Fibroblast of skin of back (primary cell): ENCODE results near the gene SMC1B.
"Not testable (repeated sequence)": the region's sequence is repeated elsewhere in the genome, so short reads cannot be mapped to it uniquely, and the experiment has no call there.

ENCODE experiments used
- DNase-seq: peaks from one replicate; pipeline ENCODE4 v3.0.0-alpha.2; 2013

The SMC1B gene

DNA sequence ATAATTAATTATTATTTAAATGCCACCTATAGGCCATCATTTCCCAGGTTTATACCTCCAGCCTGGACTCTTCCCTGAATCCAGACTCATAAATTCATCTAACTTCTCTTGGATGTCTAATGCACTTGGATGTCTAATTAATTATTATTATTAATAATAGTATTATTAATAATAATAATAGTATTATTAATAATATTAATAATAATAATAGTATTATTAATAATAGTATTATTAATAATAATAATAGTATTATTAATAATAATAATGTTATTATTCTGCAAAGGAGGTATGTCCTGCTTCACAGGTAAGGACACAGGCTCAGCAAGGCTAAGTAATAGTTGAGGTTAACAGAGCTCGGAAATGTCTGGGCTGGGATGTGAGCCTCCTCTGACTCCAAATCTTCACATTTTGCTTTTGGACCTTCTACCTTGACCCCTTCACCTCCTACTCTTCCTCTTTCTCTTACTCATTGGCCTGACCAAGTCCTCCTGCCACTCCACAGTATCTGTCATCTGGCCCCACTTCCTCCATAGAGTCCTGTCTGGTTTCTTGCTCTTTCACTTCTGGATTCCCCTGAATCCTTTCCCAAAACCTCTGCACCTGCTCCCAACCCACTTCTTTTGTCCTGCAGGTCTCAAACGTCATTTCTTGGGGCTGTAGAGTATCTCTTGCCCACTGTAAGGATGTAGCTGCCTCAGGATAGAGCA, 8.1 kb upstream of the SMC1B start:
- DNase-seq = no peak

DNA sequence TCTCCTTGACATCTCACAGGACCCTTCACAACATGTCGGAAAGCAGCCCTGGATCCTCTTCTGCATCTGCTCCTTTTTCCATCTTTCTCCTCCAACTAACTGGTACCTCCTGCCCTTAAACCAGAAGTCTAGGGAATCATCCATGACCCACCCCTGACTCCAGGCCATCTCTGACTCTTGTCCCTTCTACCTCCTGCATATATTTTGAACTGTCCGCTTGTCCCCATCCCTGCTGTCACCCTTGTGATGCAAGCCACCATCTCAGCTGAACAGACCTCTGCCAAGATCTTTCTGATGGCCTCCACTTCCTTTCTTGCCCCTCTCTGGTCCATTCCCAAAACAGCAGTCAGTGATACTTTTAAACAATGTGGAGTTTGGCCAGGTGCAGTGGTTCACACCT, 7.1 kb upstream of the SMC1B start:
- no peak for DNase-seq

DNA sequence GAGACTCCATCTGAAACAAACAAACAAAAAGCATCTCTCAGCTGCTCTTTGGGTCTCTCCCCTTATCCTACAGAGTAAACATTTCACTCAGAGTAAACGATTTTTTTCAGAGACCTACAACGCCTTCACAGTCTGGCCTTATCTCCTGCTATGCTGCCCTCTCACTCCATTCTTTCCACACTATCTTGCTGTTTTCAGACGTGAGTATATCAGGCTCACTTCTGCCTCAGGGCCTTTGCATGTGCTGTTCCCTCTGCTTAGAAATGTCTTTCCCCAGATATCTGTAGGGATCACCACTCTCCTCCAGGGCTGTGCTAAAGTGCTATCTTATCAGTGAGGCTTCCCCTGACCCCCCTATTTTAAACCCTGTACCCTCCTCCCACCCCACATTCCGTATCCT, 6.6 kb upstream of the SMC1B start:
- no peak for DNase-seq

DNA sequence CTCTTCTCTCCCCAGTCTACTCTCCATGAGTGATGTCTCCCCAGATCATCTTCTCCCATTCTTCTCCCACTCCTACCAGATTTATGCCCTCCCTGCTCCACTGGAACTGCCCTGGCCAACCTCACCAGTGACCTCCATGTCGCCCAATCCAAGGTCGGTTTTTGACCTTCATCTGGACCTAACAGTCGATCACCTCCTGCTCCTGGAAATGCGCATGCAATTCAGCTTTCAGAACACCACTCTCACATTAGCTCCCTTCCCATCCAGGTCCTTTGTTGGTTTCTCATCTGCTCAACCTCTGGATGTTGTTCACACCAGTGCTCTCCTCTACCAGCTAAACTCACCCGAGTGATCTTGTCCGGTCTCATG, 5.4 kb upstream of the SMC1B start:
- no peak for DNase-seq

DNA sequence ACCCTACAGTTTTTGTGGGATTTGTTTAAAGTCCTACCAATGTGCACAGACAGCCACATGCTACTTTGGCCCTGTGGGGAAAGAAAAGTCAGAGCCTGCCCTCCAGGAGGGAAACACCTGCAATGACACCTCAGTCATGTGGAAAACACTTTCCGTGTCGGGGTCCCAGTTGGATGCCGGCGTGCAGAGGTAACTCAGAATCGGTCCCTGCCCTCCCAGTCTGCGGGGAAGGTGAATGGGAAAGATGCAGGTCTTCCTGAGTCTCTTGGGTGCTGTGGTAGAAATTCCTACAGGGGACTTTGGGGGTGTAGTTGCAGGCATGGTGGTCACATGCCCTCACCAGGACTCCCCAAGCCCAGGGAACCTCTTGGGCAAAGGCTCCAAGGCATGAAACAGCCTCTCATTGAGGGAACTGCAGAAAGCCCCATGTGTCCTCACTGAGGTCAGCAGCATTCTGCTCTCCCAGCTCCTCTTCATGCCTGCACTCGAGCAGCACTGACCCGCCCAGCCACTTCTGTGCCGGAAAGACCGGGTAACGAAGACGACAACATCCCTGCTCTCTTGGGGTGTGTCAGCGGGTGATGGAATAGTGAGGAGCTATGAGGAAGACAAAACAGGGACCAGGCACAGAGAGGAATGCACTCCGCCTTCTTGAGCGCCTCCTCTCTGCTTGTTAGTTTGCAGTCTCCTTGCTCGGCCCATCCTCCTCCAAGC, 4.8 kb upstream of the SMC1B start:
- DNase-seq = no peak

DNA sequence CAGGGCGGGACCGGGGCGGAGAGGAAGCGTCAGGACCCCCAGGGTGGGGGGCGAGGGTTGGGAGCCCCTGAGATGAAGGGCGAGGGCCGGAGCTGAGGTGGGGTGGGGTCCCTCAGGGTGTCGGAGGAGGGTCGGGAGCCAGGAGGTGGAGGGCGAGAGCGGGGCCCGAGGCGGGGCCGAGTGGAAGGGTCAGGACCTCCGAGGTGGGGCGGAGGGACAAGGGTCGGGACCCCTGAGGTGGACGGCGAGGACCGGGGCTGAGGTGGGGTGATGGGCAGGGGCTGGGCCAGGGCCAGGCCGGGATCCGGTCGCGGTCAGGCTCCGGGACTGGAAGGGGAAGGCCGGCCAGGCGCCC, 409 bp downstream of the SMC1B start:
- no peak for DNase-seq

DNA sequence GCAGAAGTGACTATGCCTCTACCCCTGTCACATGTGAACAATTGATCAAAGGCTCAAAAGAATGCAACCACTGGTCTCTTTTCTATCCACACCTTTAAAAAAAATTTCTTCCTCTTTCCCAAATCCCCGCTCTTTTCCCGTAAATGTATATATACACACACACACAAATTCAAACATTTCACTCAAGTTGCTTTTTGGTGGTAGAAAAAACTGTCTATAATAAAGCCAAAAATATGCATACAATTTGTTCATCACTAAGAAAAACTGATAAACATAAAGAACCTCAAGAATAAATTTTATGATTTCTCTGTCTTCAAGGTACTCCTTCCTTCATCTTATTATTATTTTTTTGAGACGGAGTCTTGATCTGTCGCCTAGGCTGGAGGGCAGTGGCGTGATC, 5.6 kb downstream of the SMC1B start:
- DNase-seq = no peak

DNA sequence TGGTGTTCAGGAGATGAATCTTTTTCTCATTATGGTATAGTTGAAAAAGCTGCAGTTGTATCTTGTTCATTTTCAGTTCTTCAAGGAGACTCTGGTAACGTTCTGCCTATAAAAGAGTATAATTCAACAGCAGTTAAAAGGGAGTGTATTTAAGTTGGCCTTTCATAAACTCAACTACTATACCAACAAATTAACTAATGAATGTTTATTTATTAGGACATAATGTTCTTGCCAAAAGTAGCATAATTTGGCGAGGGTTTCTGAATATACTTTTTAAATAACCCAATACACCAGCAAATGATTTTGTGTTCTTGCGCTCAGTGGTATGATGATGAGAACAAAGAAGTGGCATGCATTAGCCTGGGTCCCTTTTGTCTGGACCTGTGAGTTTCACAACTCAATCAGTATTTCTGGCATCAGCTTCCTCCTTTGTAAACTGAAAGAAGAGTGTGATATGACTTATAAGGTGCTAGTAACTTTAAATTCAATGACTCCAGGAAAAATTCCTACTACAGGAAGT, 10.9 kb downstream of the SMC1B start:
- no peak for DNase-seq

DNA sequence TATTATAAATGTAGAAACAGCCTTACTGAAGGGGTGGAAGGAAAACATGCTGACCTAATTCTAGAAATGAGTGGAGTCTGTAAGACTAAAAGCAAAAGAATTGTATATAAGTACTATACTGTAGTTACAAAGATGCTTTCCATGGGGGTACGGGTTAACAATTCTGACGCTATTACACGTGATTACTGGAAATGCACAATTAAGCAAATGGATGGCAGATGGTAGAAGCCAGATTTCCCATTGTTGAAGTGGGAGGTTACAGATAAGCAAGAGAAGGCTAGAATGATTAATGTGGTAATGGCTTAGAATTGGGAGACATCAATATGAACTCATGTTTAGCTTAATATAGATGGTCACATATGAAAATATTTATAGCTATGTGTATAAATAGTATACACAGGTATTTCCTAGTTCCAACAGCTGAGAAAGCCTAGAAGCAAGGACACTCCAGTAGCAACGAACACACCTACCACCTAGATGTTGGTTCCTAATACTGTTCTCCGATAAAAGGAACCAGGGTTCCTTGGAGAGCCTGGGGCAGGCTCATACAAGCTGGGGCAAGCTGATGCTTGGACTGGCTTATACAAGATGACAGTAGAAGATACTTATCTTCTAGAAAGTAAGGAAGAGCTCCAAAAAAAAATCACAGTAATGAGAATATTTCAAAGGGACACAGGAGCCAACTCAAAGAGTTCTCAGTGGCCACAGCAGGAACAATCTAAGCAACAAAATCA, 13.5 kb downstream of the SMC1B start:
- no peak for DNase-seq

DNA sequence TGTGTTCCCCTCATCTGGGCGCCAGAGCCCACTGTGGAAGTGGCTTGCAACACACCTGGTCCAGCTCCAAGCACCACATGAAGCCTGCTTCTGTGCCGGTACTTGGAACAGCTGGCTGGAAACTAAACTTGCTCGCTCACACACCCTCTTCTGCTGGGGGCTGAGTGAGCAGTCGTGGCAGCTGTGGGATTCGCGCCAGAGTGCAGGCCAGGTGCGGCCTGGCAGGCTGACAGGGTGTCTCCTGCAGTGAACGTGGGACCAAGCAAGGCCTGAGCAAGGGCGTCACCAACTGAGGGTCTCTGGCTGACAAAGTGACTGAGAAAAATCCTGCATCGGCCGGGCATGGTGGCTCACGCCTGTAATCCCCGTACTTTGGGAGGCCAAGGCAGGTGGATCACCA, 15.2 kb downstream of the SMC1B start:
- no peak for DNase-seq

DNA sequence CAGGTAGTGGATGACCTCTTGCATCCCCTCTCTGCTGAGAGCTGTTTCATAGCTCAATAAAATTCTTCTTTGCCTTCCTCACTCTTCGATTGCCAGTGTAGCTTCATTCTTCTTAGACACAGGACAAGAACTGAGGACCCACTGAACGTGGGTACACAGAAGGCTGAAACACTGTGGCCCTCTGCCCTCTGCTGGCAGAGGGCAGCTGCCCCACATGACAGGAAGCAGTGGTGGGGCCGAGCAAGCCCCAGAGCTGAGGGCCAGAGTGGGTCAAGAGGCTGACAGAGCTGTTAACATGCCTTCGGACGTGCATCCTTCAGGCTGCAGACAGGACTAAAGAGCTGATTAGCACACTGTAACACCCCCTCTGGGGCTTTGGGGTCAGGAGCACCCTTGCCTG, 15.6 kb downstream of the SMC1B start:
- DNase-seq = no peak

DNA sequence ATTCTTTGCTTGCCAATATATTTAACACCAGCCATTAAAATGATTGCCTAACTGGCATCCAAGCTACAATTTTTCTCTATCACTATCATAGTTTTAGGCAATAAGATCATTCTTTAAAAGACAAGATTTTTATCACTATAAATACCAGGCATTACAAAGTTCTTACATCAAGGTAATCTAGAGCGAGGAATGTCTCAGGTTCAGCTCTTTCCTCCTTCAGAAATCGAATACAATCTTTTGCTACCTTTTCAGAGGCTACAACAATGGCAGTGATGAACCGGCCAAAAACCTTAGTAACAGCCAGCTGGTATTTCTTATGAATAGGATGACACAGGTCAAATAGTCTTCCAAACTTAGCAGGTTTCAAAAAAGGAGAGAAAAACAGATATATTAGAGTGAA, 23.9 kb downstream of the SMC1B start:
- DNase-seq = no peak

DNA sequence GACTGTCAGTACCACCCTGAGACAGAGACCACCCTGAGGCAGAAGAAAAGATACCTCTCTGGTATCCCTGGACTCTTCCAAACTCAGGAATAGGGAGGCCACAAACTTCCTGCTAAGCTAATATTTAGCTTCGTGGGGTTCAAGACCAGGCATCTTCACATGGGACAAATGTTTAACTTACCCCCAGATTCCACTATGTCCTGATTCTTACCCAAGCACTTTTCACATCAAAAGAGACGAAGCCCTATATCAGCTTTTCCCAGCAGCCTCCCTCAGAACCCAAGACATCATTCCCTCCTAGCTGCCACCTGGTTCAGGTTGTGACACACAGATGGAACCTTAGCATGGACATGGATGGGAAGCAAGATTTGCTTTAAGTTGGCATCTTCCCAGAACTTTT, 32.1 kb downstream of the SMC1B start:
- DNase-seq = no peak

DNA sequence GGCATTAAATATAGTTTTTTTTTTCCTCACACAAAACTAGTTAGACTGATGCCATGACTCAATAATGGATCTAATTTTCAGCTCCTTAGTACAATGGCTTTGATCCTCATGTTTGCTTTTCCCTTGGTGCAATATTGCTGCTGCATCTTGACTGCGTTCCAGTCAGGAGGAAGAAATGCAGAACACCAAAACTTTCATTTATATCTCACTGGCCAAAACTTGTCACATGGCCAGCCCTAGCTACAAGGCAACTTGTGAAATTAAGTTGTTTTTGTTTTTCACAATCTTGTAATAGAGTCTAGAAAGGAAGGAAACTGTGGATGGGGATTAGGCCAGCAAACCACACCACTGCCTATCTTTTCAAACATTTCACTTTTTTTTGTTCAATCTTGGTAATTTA, 36.7 kb downstream of the SMC1B start:
- DNase-seq = no peak

DNA sequence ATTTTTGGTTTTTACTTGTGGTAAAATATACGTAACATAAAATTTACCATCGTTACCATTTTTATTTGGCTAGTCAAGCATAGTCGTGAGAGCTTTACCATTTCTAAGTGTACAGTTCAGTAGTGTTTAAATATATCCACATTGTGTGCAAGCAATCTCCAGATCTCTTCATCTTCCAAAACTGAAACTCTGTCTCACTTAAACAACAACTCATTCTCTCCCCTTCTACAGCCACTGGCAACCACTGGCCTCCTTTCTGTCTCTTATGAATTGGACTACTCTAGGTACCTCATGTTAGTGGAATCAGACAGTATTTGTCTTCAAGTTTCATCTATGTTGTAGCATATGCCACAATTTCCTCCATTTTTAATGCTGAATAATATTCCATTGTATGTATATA, 37.4 kb downstream of the SMC1B start:
- DNase-seq = no peak

DNA sequence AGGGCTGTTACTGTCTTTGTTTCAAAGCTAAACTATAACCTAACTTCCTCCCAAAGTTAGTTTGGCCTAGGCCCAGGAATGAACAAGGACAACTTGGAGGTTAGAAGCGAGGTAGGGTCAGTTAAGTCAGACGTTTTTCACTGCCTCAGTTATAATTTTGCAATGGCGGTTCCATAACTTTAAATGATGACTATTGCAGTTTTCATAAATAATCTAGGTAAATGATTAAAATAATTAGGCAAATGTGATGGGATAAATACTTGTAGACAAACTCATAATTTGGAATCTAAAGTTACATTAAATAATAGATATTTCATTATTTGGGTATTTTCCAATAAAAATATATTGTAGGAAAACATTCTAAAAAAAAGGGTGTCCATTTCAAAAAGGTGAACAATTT, 39.8 kb downstream of the SMC1B start:
- not testable (repeated sequence) for DNase-seq

DNA sequence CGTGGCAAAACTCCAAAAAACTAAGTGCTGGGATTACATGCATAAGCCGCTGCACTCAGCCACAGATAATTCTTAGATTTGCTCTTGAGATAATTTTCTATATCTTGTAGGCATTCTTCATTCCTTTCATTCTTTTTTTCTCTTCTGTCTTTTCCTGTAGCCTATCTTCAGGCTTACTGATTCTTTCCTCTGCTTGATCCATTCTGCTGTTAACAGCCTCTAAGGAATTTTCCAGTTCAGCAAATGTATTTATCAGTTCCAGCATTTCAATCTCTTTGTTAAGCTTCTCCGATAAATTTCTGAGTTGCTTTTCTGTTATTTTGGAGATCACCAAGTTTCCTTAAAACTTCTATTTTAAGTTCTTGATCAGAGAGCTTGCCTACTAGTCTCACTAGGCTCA, 46.7 kb downstream of the SMC1B start:
- no peak for DNase-seq

DNA sequence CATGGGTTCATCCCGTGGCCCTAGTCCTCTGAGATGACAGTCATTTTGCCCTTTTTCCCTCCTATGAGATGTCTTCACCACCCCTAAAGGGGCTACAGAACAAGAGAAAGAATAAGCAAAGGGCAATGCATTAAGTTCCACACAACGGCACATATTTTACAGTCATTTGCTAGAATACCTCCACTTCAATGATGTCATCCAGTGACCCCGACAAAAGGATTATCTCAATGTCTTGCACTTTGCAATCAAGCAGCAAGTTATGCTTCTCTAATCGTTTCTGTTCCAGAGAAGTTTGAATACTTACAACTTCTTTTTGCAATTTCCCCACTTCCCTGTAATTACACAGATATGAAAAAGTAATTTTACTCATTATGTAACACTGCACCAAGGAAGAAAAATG, 53.8 kb downstream of the SMC1B start:
- no peak for DNase-seq

DNA sequence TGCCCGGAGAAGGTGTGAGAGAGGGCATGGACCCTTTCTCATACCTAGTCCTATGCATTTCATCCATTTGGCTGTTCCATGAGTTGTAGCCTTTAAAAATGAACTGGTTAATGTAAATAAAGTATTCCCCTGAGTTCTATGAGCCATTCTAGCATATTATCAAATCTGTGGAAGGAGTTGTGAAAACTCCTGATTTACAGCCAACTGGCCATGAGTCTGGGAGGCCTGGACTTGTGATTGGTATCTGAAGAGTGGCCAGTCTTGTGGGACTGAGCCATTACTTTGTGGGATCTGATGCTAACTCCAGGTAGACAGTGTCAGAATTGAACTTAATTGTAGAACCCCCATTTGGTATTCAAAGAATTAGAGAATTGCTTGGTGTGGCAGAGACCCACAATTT, 55.3 kb downstream of the SMC1B start:
- peak; percentile 6 for DNase-seq

DNA sequence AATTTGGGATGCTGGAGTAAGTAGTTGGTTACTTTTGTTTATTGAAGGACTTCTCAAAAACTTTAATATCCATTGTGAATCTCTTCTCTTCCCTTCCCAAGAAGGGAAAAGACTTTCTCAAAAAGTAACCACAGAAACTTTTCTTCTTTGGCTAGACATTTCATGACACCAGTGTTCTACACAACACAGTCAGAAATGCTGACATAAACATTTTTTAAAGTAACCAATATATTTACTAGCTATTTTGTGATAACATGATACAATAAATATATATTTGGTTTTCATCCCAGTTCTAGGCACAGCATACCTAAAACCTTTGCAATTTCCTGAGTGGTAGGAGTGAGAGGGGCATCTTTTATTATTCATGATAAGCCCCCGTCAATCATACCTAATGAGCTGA, 55.9 kb downstream of the SMC1B start:
- no peak for DNase-seq

DNA sequence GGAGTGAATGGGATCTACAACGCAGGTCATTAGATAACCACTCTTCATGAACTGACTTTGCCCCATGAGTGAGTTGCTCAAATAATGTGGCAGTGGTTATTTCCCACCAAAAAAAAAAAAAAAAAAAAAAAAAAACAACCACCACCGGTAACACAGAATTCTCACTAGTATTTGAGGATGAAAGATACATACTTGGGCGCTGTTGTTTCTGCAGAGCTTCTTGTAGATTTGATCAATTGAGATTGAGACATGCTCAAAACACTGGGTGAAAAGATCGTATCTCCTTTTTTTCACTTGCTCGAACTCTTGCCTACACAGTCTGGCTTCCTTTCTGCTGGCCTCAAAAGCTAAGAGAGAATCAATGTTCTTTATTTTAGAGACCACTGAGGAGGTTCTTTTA, 59.6 kb downstream of the SMC1B start:
- no peak for DNase-seq

DNA sequence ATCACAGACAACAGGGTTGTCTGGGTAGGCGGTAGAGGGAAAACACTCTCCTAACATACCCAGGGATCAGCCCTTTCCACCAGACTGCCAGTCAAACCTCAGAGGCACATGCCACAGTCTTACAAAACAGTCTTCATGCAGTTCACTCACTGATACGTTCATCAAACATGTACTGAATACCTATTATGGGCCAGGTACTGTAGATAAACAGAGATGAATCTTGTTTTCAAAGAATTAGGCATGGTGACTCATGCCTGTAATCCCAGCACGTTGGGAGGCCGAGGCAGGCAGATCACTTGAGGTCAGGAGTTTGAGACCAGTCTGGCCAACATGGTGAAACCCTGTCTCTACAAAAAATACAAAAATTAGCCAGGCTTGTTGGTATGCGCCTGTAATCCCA, 60.6 kb downstream of the SMC1B start:
- not testable (repeated sequence) for DNase-seq

DNA sequence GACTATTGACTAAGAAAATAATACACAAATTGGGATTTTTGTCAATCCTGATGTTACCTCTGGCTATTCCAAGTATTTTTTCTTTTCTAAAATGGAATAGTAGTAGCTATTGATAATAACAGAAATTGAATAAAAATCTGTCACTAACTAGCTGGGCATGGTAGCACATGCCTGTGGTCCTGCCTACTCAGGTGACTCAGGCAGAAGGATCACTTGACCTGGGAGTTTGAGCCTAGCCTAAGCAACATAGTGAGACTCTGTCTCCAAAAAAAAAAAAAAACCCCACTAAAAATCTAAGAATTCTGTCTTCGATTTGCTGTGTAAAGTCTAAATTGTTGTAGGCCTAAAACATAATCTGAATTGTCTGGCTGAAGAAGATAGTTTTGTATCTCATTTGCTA, 61.4 kb downstream of the SMC1B start:
- no peak for DNase-seq

DNA sequence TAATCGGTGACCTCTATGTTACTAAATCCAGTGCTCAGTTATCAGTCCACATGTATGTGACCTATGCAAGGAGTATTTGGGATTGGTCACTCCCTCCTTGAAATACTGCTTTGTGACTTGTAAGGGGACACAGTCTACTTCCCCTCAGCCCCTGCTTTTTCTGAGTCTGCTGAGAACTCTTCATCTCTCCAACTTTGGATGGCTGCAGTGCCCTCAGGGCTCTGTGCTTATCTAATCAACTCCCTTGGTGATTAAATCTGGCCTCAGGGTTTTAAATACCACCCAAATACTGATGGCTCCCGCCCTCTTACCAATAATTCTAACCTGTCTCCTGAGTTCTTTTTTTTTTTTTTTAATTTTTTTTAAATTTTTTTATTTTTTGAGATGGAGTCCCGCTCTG, 63.5 kb downstream of the SMC1B start:
- DNase-seq = no peak
